ENCODE results near the gene SFT2D3. TPM values are rescaled to one million over a fixed set of nuclear protein-coding genes. Genes with fewer than 3 reads are reported as not detected.

SFT2D3 gene
- total RNA-seq, 1 experiment from 2014 or later = 5.6 TPM

- Histone ChIP-seq H3K4me3 (ENCODE audit: low read depth in 2 of 2, low read length in 2 of 2) (no peak overlapping the region), H3K4me1 (ENCODE audit: control insufficient read depth, insufficient read depth, low read length) (peaks cover 3% of the 10 kb centered on the region), H3K36me3 (ENCODE audit: control insufficient read depth, insufficient read depth, low read length) (no peaks in the 10 kb centered on the region), H3K9me3 (ENCODE audit: control insufficient read depth, insufficient read depth, low read depth, low read length) (no peaks in the 10 kb centered on the region), H3K27me3 (ENCODE audit: control insufficient read depth, insufficient read depth, low read length) (peaks cover 4% of the 10 kb centered on the region; the same call in 1 of the 2 replicates), H3K27ac (ENCODE audit: low read length) (no peak overlapping the region)
- POLR2A ChIA-PET = no interaction called here
- BruUV-seq (replicated peaks) = no TSS peak
- CTCF ChIA-PET = no interaction called here
- intact Hi-C loops (cut with micrococcal nuclease; ENCODE audit: unreplicated experiment) = no loop called here
- DNase-seq (ENCODE audit: low read depth, low spot score) = no peak
- TF ChIP-seq POLR2AphosphoS5 (IDR thresholded peaks at IDR 0.05; ENCODE audit: low read depth, low read length) (no peak), TCF7L2 (IDR thresholded peaks at IDR 0.05; ENCODE audit: low read depth, low read length) (no peak), SIN3A (IDR thresholded peaks at IDR 0.05; ENCODE audit: borderline replicate concordance, insufficient read depth, low read depth, low read length) (no peak)
- TF ChIP-seq, protein P1, sequence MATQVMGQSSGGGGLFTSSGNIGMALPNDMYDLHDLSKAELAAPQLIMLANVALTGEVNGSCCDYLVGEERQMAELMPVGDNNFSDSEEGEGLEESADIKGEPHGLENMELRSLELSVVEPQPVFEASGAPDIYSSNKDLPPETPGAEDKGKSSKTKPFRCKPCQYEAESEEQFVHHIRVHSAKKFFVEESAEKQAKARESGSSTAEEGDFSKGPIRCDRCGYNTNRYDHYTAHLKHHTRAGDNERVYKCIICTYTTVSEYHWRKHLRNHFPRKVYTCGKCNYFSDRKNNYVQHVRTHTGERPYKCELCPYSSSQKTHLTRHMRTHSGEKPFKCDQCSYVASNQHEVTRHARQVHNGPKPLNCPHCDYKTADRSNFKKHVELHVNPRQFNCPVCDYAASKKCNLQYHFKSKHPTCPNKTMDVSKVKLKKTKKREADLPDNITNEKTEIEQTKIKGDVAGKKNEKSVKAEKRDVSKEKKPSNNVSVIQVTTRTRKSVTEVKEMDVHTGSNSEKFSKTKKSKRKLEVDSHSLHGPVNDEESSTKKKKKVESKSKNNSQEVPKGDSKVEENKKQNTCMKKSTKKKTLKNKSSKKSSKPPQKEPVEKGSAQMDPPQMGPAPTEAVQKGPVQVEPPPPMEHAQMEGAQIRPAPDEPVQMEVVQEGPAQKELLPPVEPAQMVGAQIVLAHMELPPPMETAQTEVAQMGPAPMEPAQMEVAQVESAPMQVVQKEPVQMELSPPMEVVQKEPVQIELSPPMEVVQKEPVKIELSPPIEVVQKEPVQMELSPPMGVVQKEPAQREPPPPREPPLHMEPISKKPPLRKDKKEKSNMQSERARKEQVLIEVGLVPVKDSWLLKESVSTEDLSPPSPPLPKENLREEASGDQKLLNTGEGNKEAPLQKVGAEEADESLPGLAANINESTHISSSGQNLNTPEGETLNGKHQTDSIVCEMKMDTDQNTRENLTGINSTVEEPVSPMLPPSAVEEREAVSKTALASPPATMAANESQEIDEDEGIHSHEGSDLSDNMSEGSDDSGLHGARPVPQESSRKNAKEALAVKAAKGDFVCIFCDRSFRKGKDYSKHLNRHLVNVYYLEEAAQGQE (IDR thresholded peaks at IDR 0.05; ENCODE audit: insufficient read depth in 1 of 2, low read depth in 2 of 2, low read length in 1 of 2) = no peak
- TF ChIP-seq, protein P2, sequence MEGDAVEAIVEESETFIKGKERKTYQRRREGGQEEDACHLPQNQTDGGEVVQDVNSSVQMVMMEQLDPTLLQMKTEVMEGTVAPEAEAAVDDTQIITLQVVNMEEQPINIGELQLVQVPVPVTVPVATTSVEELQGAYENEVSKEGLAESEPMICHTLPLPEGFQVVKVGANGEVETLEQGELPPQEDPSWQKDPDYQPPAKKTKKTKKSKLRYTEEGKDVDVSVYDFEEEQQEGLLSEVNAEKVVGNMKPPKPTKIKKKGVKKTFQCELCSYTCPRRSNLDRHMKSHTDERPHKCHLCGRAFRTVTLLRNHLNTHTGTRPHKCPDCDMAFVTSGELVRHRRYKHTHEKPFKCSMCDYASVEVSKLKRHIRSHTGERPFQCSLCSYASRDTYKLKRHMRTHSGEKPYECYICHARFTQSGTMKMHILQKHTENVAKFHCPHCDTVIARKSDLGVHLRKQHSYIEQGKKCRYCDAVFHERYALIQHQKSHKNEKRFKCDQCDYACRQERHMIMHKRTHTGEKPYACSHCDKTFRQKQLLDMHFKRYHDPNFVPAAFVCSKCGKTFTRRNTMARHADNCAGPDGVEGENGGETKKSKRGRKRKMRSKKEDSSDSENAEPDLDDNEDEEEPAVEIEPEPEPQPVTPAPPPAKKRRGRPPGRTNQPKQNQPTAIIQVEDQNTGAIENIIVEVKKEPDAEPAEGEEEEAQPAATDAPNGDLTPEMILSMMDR (IDR thresholded peaks at IDR 0.05) = no peak
- no peak for ATAC-seq
- in situ Hi-C loops (cut with HindIII; ENCODE audit: low pct_unique_long_range_greater_than_20kb, low sequenced_read_pairs) = no loop called here
Measured at GRCh38 chr2:127680706-127681287, 20.5 kb upstream of the SFT2D3 start.

GRCh38 chr2:127681288-127681804 lies 20.0 kb upstream of the SFT2D3 start:
- Histone ChIP-seq H3K9me3 (ENCODE audit: control insufficient read depth, insufficient read depth, low read depth, low read length) (no peaks in the 10 kb centered on the region), H3K27me3 (ENCODE audit: control insufficient read depth, insufficient read depth, low read length) (no peaks in the 10 kb centered on the region), H3K4me1 (ENCODE audit: control insufficient read depth, insufficient read depth, low read length) (no peaks in the 10 kb centered on the region), H3K36me3 (ENCODE audit: control insufficient read depth, insufficient read depth, low read length) (no peaks in the 10 kb centered on the region), H3K27ac (ENCODE audit: low read length) (no peak overlapping the region), H3K4me3 (ENCODE audit: low read depth in 2 of 2, low read length in 2 of 2) (no peak overlapping the region)
- BruUV-seq (replicated peaks) = no TSS peak
- intact Hi-C loops (cut with micrococcal nuclease; ENCODE audit: unreplicated experiment) (no loop called here), in situ Hi-C loops (cut with HindIII; ENCODE audit: low pct_unique_long_range_greater_than_20kb, low sequenced_read_pairs) (no loop called here)
- ChIA-PET CTCF (no interaction called here), POLR2A (no interaction called here)
- no peak for TF ChIP-seq POLR2AphosphoS5 (IDR thresholded peaks at IDR 0.05; ENCODE audit: low read depth, low read length)
- TF ChIP-seq TCF7L2 (IDR thresholded peaks at IDR 0.05; ENCODE audit: low read depth, low read length) = no peak
- TF ChIP-seq, protein P1 (IDR thresholded peaks at IDR 0.05; ENCODE audit: insufficient read depth in 1 of 2, low read depth in 2 of 2, low read length in 1 of 2) = no peak
- no peak for ATAC-seq
- no peak for DNase-seq (ENCODE audit: low read depth, low spot score)
